Prostate gland (tissue), 2 donors: ENCODE data around the gene FBXO41.

Experiments
- CTCF ChIP-seq, 4 experiments: fragments of 200-600 bp in 2 of 4; fragments of 450-650 bp in 2 of 4; sonication (generic) in 2 of 4; IDR thresholded peaks; 1 replicate in 3 of 4; 2 replicates in 1 of 4; pipeline ENCODE4 v1.5.1; 2016 to 2019; ENCODE audit warnings: antibody characterized with exemption in 4 of 4, mild to moderate bottlenecking in 2 of 4, moderate library complexity in 2 of 4
- POLR2A ChIP-seq: fragments of 450-650 bp; IDR thresholded peaks from one replicate; pipeline ENCODE4 v1.6.1; 2016; ENCODE audit warnings: antibody characterized with exemption, mild to moderate bottlenecking
- POLR2AphosphoS5 ChIP-seq: sonication (generic); formaldehyde crosslinking; IDR thresholded peaks from one replicate; pipeline ENCODE4 v1.6.1; 2017; ENCODE audit warnings: antibody characterized with exemption

DNA sequence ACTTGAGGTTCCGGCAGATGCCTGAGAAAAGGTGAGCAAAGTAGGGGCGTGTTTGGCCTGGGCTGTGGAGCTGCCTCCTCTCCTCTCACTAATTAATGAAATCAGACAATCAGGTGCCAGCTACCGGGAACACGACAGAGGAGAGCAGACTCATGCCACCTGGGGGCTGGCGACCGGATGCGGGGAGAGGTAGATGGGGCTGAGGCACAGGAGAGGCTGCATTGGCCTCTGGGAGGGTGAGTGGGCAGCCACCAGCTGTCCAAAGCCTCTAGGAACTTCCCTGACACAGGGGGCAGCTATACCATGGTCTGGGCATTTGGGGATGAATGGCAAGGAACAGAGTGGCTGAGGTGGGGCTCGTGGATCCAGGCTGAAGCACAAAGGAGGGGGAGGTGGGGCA is 25.0 kb downstream of the FBXO41 start:
- no peak for TF ChIP-seq CTCF (IDR thresholded peaks at IDR 0.05)
- TF ChIP-seq POLR2A, result no peak
- TF ChIP-seq POLR2AphosphoS5, result no peak
